HepG2 (cell line): ENCODE results near the gene OTOP2. TPM values are rescaled to one million over a fixed set of nuclear protein-coding genes. Genes with fewer than 3 reads are reported as not detected.

Experiments
- GTF2F1 ChIP-seq: fragments of 150-350 bp; IDR thresholded peaks from 2 replicates; pipeline ENCODE4 v1.6.1; 2014; ENCODE audit warnings: low read length
- NFRKB ChIP-seq: fragments of 450-650 bp; IDR thresholded peaks from 2 replicates; pipeline ENCODE4 v1.6.1; 2017
- NONO ChIP-seq, 2 experiments: fragments of 450-650 bp in 1 of 2; sonication (generic) in 1 of 2; formaldehyde crosslinking in 1 of 2; IDR thresholded peaks in 1 of 2; conservative IDR thresholded peaks in 1 of 2; 2 replicates each; pipeline versions ENCODE4 v1.6.1 to v1.8.0; 2017 to 2022; ENCODE audit warnings: mild to moderate bottlenecking in 1 of 2, missing genetic modification reagents in 1 of 2, moderate library complexity in 1 of 2
- PLRG1 ChIP-seq: fragments of 450-650 bp; conservative IDR thresholded peaks from 2 replicates; pipeline ENCODE4 v1.6.1; 2016
- SP2 ChIP-seq: sonication (generic); formaldehyde crosslinking; IDR thresholded peaks from 2 replicates; pipeline ENCODE4 v1.5.1; 2020; ENCODE audit warnings: mild to moderate bottlenecking, missing genetic modification reagents
- STAG1 ChIP-seq: sonication (generic); formaldehyde crosslinking; IDR thresholded peaks from 2 replicates; pipeline ENCODE4 v1.4.0; 2020; ENCODE audit warnings: missing genetic modification reagents
- ZNF24 ChIP-seq: fragments of 450-650 bp; IDR thresholded peaks from 2 replicates; pipeline ENCODE4 v1.6.1; 2017; ENCODE audit warnings: antibody characterized with exemption, mild to moderate bottlenecking
- ZNF317 ChIP-seq: sonication (generic); formaldehyde crosslinking; IDR thresholded peaks from 2 replicates; pipeline ENCODE4 v1.5.0; 2020; ENCODE audit warnings: mild to moderate bottlenecking, missing genetic modification reagents
- ZNF605 ChIP-seq: sonication (generic); formaldehyde crosslinking; IDR thresholded peaks from 2 replicates; pipeline ENCODE4 v1.8.0; 2022; ENCODE audit warnings: mild to moderate bottlenecking, missing genetic modification reagents
- ZNF749 ChIP-seq: sonication (generic); formaldehyde crosslinking; IDR thresholded peaks from 2 replicates; pipeline ENCODE4 v1.8.0; 2022; ENCODE audit warnings: mild to moderate bottlenecking, missing genetic modification reagents, moderate library complexity, borderline replicate concordance
- ZNF83 ChIP-seq: sonication (generic); formaldehyde crosslinking; IDR thresholded peaks from 2 replicates; pipeline ENCODE4 v1.4.0; 2020; ENCODE audit warnings: missing genetic modification reagents, mild to moderate bottlenecking, borderline replicate concordance
- polyA plus RNA-seq, 8 experiments: library from polyadenylated mRNA; depleted of rRNA in 3 of 8; stranded (reverse) in 7 of 8; unstranded in 1 of 8; fragments of >200 nt; fragmentation: Illumina TruSeq in 4 of 8; extraction: Trizol in 4 of 8; gene quantifications; 2 replicates each; pipeline versions ENCODE4 v1.2.1 to v1.2.3, GENCODE V29; 2011 to 2016; ENCODE audit warnings: low read depth in 4 of 8, missing spikeins in 1 of 8, mixed read lengths in 1 of 8; ENCODE audit not compliant: insufficient read depth in 1 of 8
- total RNA-seq, 5 experiments: library from RNA; depleted of rRNA; stranded (reverse); fragments of >200 nt; fragmentation: Illumina TruSeq; extraction: Trizol; gene quantifications; 2 replicates each; pipeline ENCODE4 v1.2.3, GENCODE V29; 2016; ENCODE audit warnings: low read depth in 1 of 5
- TF ChIP-seq, protein P1 (sequence below): sonication (generic); formaldehyde crosslinking; IDR thresholded peaks from 2 replicates; pipeline ENCODE4 v1.4.0; 2020; ENCODE audit warnings: missing genetic modification reagents
- TF ChIP-seq, protein P2 (sequence below): IDR thresholded peaks from 2 replicates; pipeline ENCODE4 v1.6.1; 2012; ENCODE audit warnings: inconsistent platforms
- TF ChIP-seq, protein P3 (sequence below): sonication (generic); formaldehyde crosslinking; IDR thresholded peaks from 2 replicates; pipeline ENCODE4 v1.4.0; 2020; ENCODE audit warnings: missing genetic modification reagents
- TF ChIP-seq, protein P4 (sequence below): sonication (generic); formaldehyde crosslinking; IDR thresholded peaks from 2 replicates; pipeline ENCODE4 v1.5.0; 2020; ENCODE audit warnings: missing genetic modification reagents, mild to moderate bottlenecking, borderline replicate concordance
- TF ChIP-seq, protein P5 (sequence below): sonication (generic); formaldehyde crosslinking; IDR thresholded peaks from 2 replicates; pipeline ENCODE4 v1.4.0; 2020; ENCODE audit warnings: missing genetic modification reagents
- TF ChIP-seq, protein P6 (sequence below): sonication (generic); formaldehyde crosslinking; IDR thresholded peaks from 2 replicates; pipeline ENCODE4; 2020; ENCODE audit warnings: missing genetic modification reagents, mild to moderate bottlenecking, borderline replicate concordance
- TF ChIP-seq, protein P7 (sequence below): sonication (generic); formaldehyde crosslinking; IDR thresholded peaks from 2 replicates; pipeline ENCODE4 v1.4.0; 2020; ENCODE audit warnings: missing genetic modification reagents

OTOP2 gene
- total and polyA plus RNA-seq, 2 of the 13 experiments (the other 11 are each of a cell fraction or from before 2014, with no cell fraction given) = not detected

DNA sequence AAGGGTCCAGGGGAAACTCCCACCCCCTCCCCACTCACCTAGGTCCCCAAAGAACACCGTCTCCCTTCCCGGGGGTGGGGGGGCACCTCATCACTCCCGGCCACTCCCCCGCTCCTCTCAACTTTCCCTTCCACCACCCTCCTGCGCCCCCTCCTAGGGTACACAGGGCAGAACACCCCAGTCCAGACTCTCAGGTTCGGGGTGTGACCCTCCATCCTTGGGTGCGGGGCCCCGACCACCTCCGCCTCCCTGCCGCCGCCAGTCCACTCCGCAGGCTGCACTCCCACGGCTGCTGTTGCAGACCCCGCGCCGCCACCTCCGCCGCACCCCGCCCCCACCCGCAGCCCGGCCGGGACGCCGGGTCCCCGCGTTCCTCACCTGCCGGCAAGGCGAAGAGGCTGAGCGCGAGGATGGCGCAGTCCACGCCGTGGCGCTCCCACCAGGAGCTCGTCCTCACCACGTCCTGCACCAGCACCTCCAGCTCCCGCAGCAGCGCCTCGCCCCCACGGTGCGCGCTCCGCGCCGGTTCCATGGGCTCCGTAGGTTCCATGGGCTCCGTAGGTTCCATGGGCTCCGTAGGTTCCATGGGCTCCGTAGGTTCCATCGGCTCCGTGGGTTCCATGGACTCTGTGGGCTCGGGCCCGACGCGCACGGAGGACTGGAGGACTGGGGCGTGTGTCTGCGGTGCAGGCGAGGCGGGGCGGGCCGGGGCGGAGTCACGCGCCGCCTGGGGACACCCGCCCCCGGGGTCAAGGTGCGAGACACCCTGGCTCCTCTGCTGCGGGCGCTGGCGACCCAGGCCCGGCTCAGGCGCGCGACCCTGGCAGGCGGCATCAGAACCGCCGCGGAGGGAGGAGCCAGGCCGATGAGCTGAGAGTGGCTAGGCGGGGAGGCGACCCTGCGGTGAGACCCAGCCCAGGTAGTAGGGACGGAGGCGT, 30.8 kb upstream of the OTOP2 start, which contains the start of gene FADS6 (continued):
- TF ChIP-seq, protein P1, sequence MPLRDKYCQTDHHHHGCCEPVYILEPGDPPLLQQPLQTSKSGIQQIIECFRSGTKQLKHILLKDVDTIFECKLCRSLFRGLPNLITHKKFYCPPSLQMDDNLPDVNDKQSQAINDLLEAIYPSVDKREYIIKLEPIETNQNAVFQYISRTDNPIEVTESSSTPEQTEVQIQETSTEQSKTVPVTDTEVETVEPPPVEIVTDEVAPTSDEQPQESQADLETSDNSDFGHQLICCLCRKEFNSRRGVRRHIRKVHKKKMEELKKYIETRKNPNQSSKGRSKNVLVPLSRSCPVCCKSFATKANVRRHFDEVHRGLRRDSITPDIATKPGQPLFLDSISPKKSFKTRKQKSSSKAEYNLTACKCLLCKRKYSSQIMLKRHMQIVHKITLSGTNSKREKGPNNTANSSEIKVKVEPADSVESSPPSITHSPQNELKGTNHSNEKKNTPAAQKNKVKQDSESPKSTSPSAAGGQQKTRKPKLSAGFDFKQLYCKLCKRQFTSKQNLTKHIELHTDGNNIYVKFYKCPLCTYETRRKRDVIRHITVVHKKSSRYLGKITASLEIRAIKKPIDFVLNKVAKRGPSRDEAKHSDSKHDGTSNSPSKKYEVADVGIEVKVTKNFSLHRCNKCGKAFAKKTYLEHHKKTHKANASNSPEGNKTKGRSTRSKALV (CRISPR knock-in tag) = 0 out of 2 replicates have a peak, but pooled peaks have one; percentile 39
- TF ChIP-seq ZNF317 (CRISPR knock-in tag) (peak; percentile 59; the same call in 1 of the 2 replicates), PLRG1 (no peak), SP2 (CRISPR knock-in tag) (no peak), ZNF83 (CRISPR knock-in tag) (no peak), STAG1 (no peak), ZNF24 (no peak), GTF2F1 (no peak), NFRKB (no peak), NONO (IDR thresholded peaks at IDR 0.05) (no peak), NONO (CRISPR knock-in tag; conservative IDR thresholded peaks at IDR 0.05) (peak; percentile 49; the same call in 1 of the 2 replicates), ZNF605 (no peak), ZNF749 (CRISPR knock-in tag) (no peak)
- TF ChIP-seq, protein P2, sequence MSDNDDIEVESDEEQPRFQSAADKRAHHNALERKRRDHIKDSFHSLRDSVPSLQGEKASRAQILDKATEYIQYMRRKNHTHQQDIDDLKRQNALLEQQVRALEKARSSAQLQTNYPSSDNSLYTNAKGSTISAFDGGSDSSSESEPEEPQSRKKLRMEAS = 0 out of 2 replicates have a peak, but pooled peaks have one; percentile 35
- TF ChIP-seq, protein P3, sequence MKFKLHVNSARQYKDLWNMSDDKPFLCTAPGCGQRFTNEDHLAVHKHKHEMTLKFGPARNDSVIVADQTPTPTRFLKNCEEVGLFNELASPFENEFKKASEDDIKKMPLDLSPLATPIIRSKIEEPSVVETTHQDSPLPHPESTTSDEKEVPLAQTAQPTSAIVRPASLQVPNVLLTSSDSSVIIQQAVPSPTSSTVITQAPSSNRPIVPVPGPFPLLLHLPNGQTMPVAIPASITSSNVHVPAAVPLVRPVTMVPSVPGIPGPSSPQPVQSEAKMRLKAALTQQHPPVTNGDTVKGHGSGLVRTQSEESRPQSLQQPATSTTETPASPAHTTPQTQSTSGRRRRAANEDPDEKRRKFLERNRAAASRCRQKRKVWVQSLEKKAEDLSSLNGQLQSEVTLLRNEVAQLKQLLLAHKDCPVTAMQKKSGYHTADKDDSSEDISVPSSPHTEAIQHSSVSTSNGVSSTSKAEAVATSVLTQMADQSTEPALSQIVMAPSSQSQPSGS (CRISPR knock-in tag) = no peak
- TF ChIP-seq, protein P4, sequence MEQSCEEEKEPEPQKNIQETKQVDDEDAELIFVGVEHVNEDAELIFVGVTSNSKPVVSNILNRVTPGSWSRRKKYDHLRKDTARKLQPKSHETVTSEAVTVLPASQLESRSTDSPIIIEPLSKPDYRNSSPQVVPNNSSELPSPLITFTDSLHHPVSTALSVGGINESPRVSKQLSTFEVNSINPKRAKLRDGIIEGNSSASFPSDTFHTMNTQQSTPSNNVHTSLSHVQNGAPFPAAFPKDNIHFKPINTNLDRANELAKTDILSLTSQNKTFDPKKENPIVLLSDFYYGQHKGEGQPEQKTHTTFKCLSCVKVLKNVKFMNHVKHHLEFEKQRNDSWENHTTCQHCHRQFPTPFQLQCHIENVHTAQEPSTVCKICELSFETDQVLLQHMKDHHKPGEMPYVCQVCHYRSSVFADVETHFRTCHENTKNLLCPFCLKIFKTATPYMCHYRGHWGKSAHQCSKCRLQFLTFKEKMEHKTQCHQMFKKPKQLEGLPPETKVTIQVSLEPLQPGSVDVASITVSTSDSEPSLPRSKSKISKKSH (CRISPR knock-in tag) = no peak
- TF ChIP-seq, protein P5, sequence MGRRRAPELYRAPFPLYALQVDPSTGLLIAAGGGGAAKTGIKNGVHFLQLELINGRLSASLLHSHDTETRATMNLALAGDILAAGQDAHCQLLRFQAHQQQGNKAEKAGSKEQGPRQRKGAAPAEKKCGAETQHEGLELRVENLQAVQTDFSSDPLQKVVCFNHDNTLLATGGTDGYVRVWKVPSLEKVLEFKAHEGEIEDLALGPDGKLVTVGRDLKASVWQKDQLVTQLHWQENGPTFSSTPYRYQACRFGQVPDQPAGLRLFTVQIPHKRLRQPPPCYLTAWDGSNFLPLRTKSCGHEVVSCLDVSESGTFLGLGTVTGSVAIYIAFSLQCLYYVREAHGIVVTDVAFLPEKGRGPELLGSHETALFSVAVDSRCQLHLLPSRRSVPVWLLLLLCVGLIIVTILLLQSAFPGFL (CRISPR knock-in tag) = no peak
- TF ChIP-seq, protein P6, sequence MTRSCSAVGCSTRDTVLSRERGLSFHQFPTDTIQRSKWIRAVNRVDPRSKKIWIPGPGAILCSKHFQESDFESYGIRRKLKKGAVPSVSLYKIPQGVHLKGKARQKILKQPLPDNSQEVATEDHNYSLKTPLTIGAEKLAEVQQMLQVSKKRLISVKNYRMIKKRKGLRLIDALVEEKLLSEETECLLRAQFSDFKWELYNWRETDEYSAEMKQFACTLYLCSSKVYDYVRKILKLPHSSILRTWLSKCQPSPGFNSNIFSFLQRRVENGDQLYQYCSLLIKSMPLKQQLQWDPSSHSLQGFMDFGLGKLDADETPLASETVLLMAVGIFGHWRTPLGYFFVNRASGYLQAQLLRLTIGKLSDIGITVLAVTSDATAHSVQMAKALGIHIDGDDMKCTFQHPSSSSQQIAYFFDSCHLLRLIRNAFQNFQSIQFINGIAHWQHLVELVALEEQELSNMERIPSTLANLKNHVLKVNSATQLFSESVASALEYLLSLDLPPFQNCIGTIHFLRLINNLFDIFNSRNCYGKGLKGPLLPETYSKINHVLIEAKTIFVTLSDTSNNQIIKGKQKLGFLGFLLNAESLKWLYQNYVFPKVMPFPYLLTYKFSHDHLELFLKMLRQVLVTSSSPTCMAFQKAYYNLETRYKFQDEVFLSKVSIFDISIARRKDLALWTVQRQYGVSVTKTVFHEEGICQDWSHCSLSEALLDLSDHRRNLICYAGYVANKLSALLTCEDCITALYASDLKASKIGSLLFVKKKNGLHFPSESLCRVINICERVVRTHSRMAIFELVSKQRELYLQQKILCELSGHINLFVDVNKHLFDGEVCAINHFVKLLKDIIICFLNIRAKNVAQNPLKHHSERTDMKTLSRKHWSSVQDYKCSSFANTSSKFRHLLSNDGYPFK (CRISPR knock-in tag) = no peak
- TF ChIP-seq, protein P7, sequence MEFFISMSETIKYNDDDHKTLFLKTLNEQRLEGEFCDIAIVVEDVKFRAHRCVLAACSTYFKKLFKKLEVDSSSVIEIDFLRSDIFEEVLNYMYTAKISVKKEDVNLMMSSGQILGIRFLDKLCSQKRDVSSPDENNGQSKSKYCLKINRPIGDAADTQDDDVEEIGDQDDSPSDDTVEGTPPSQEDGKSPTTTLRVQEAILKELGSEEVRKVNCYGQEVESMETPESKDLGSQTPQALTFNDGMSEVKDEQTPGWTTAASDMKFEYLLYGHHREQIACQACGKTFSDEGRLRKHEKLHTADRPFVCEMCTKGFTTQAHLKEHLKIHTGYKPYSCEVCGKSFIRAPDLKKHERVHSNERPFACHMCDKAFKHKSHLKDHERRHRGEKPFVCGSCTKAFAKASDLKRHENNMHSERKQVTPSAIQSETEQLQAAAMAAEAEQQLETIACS (CRISPR knock-in tag) = no peak
